A673 (cell line): ENCODE results near the gene DDX39A.

Experiments used
- CTCF ChIP-seq: fragments of 300-800, 200-600 bp; sonication (generic); conservative IDR thresholded peaks from 2 replicates; pipeline ENCODE4 v1.5.1; 2017; ENCODE audit warnings: low read depth, mild to moderate bottlenecking, antibody characterized with exemption, low read length, moderate library complexity, mixed read lengths
- EZH2 ChIP-seq: fragments of 200-600 bp; sonication (generic); IDR thresholded peaks from 2 replicates; pipeline ENCODE4 v1.6.1; 2017; ENCODE audit warnings: borderline replicate concordance, low read depth, mild to moderate bottlenecking, mixed read lengths, antibody characterized with exemption, low read length; ENCODE audit not compliant: poor library complexity, severe bottlenecking

GRCh38 chr19:14414926-14415690 is 4.0 kb downstream of the DDX39A start:
- no peak for TF ChIP-seq CTCF
- TF ChIP-seq EZH2, result no peak
